ENCODE measurements around the gene HBD. TPM values are rescaled to one million over a fixed set of nuclear protein-coding genes. Genes with fewer than 3 reads are reported as not detected.

The HBD gene
- total and polyA plus RNA-seq, 2 donors (not counting 1 experiment from before 2014, with no cell fraction given), result not detected

- H3K9me3 Mint-ChIP-seq (ENCODE audit: insufficient read depth), result no peaks in the 10 kb centered on the region
- intact Hi-C loops (cut with micrococcal nuclease), result no loop called here
- no peak within 1 kb of the TSS for H3K4me2 ChIP-seq (replicated peaks; ENCODE audit: low read depth, low read length, poor library complexity, severe bottlenecking)
Measured at GRCh38 chr11:5269715-5270147, 35.4 kb upstream of the HBD start, which contains the start of gene HBE1. HBE1 (minus strand) TSS chr11:5269945; CDS start chr11:5269890, 55 bp downstream.

GRCh38 chr11:5267033-5267563, 32.8 kb upstream of the HBD start:
- no peaks in the 10 kb centered on the region for H3K27me3 Mint-ChIP-seq
- ChIA-PET CTCF (no interaction called here), POLR2A (no interaction called here)
- no peak overlapping the region for H3K27ac Mint-ChIP-seq
- no peaks in the 10 kb centered on the region for H3K4me1 Mint-ChIP-seq
- no peak for ATAC-seq (ENCODE audit: low read depth)
- no peak overlapping the region for H3K4me2 ChIP-seq (replicated peaks; ENCODE audit: low read depth, low read length, poor library complexity, severe bottlenecking)
- intact Hi-C loops (cut with micrococcal nuclease), result no loop called here
- H3K4me3 ChIP-seq (ENCODE audit: control extremely low read depth in 1 of 5, extremely low read depth in 1 of 5, insufficient read depth in 1 of 5, low read depth in 2 of 5, low read length in 4 of 5), result no peak overlapping the region
- H3K9ac ChIP-seq (ENCODE audit: low read length), result no peak overlapping the region
- no peaks in the 10 kb centered on the region for H4K20me1 ChIP-seq (ENCODE audit: control insufficient read depth, insufficient read depth, low read length, poor library complexity, severe bottlenecking)
- H2AFZ ChIP-seq (ENCODE audit: insufficient read depth, low read depth, low read length, poor library complexity, severe bottlenecking), result no peak overlapping the region
- H3K9me3 Mint-ChIP-seq (ENCODE audit: insufficient read depth), result no peaks in the 10 kb centered on the region
- H3K27me3 ChIP-seq (replicated peaks in 1 of 4; ENCODE audit: control extremely low read depth in 1 of 4, control insufficient read depth in 3 of 4, insufficient read depth in 4 of 4, low read length in 3 of 4), result no peaks in the 10 kb centered on the region
- no peak overlapping the region for H3K27ac ChIP-seq (ENCODE audit: low read length in 2 of 2)
- no peaks in the 10 kb centered on the region for H3K36me3 ChIP-seq (replicated peaks in 1 of 2; ENCODE audit: control extremely low read depth in 1 of 2, control insufficient read depth in 1 of 2, extremely low read depth in 1 of 2, insufficient read depth in 2 of 2, low read length in 1 of 2)
- no peaks in the 10 kb centered on the region for H3K9me3 ChIP-seq (ENCODE audit: control extremely low read depth in 1 of 3, control insufficient read depth in 2 of 3, insufficient read depth in 1 of 3, low read length in 2 of 3)
- WGBS (ENCODE audit: insufficient coverage), result 75% methylated on average over 1 of the region's 2 CpGs
- H3K79me2 ChIP-seq (ENCODE audit: control insufficient read depth, insufficient read depth, low read length), result no peaks in the 10 kb centered on the region
- TF ChIP-seq EZH2 (IDR thresholded peaks at IDR 0.05; ENCODE audit: borderline replicate concordance, insufficient read depth, low read depth, low read length, poor library complexity, severe bottlenecking), result no peak
- no peak for TF ChIP-seq CTCF (IDR thresholded peaks at IDR 0.05)
- H3K4me3 Mint-ChIP-seq, result no peak overlapping the region
- no peaks in the 10 kb centered on the region for H3K4me1 ChIP-seq (ENCODE audit: control insufficient read depth in 2 of 2, insufficient read depth in 2 of 2, low read length in 2 of 2)
- no peak for DNase-seq

More at GRCh38 chr11:5269715-5270147, 35.4 kb upstream of the HBD start, which contains the start of gene HBE1:
- Mint-ChIP-seq H3K27ac (no peak within 1 kb of the TSS), H3K27me3 (no peaks in the 10 kb centered on the region), H3K4me3 (no peak within 1 kb of the TSS), H3K4me1 (no peaks in the 10 kb centered on the region)
- no peak for DNase-seq
- H3K4me1 ChIP-seq (ENCODE audit: control insufficient read depth in 2 of 2, insufficient read depth in 2 of 2, low read length in 2 of 2), result no peaks in the 10 kb centered on the region
- TF ChIP-seq CTCF (IDR thresholded peaks at IDR 0.05) (no peak), EZH2 (IDR thresholded peaks at IDR 0.05; ENCODE audit: borderline replicate concordance, insufficient read depth, low read depth, low read length, poor library complexity, severe bottlenecking) (no peak)
- no peak within 1 kb of the TSS for H3K4me3 ChIP-seq (ENCODE audit: control extremely low read depth in 1 of 5, extremely low read depth in 1 of 5, insufficient read depth in 1 of 5, low read depth in 2 of 5, low read length in 4 of 5)
- ATAC-seq (ENCODE audit: low read depth), result no peak
- no peak within 1 kb of the TSS for H2AFZ ChIP-seq (ENCODE audit: insufficient read depth, low read depth, low read length, poor library complexity, severe bottlenecking)
- H3K9ac ChIP-seq (ENCODE audit: low read length), result no peak within 1 kb of the TSS
- no peaks in the 10 kb centered on the region for H3K9me3 ChIP-seq (ENCODE audit: control extremely low read depth in 1 of 3, control insufficient read depth in 2 of 3, insufficient read depth in 1 of 3, low read length in 2 of 3)
- WGBS (ENCODE audit: insufficient coverage), result 100% methylated on average over 3 of the region's 4 CpGs
- ChIA-PET CTCF (no interaction called here), POLR2A (no interaction called here)
- H3K27ac ChIP-seq (ENCODE audit: low read length in 2 of 2), result no peak within 1 kb of the TSS
- H3K36me3 ChIP-seq (replicated peaks in 1 of 2; ENCODE audit: control extremely low read depth in 1 of 2, control insufficient read depth in 1 of 2, extremely low read depth in 1 of 2, insufficient read depth in 2 of 2, low read length in 1 of 2), result no peaks in the 10 kb centered on the region
- peaks cover 0 to 2% (median 0%) of the 10 kb centered on the region in 4 experiments for H3K27me3 ChIP-seq (replicated peaks in 1 of 4; ENCODE audit: control extremely low read depth in 1 of 4, control insufficient read depth in 3 of 4, insufficient read depth in 4 of 4, low read length in 3 of 4)
- H4K20me1 ChIP-seq (ENCODE audit: control insufficient read depth, insufficient read depth, low read length, poor library complexity, severe bottlenecking), result no peaks in the 10 kb centered on the region
- no peaks in the 10 kb centered on the region for H3K79me2 ChIP-seq (ENCODE audit: control insufficient read depth, insufficient read depth, low read length)
